Panc1 (cell line): ENCODE measurements around the gene POLR1E. TPM values are rescaled to one million over a fixed set of nuclear protein-coding genes. Genes with fewer than 3 reads are reported as not detected.

Experiments used
- ATAC-seq: fragments of 200-7000 bp; cut with Tn5 transposase; 2 replicates; pipeline ENCODE4 v1.9.1; 2020; ENCODE audit warnings: mild to moderate bottlenecking, moderate library complexity
- BruUV-seq: library from RNA; stranded (reverse); fragments of 400-500 nt; replicated peaks from 2 replicates; lab custom pipeline; 2021; lab: Mats Ljungman, UMichigan
- CTCF ChIA-PET: fragments of 300-600 bp; sonication (Branson Sonifier 250); formaldehyde crosslinking; loops from one replicate; lab custom pipeline; 2022; ENCODE audit warnings: antibody characterized with exemption; lab: Charles Lee
- POLR2A ChIA-PET: fragments of 300-600 bp; sonication (Branson Sonifier 250); formaldehyde crosslinking; loops from one replicate; lab custom pipeline; 2022; ENCODE audit warnings: antibody characterized with exemption; lab: Charles Lee
- DNase-seq: peaks from one replicate; pipeline ENCODE4 v3.0.0-alpha.2; 2010; ENCODE audit warnings: low read depth, low spot score
- H3K27ac ChIP-seq: 2 replicates; pipeline ENCODE4 v1.5.1; 2011; ENCODE audit warnings: mild to moderate bottlenecking, low read length, inconsistent platforms
- H3K27me3 ChIP-seq: fragments of 200-500 bp; sonication (Bioruptor generic); 2 replicates; pipeline ENCODE4 v1.6.0; 2014; ENCODE audit warnings: low read length, inconsistent platforms; ENCODE audit not compliant: control insufficient read depth, insufficient read depth
- H3K36me3 ChIP-seq: fragments of 200-500 bp; sonication (Bioruptor generic); 2 replicates; pipeline ENCODE4 v1.5.1; 2014; ENCODE audit warnings: inconsistent platforms, mild to moderate bottlenecking, low read length, moderate library complexity; ENCODE audit not compliant: control insufficient read depth, insufficient read depth
- H3K4me1 ChIP-seq: 2 replicates; pipeline ENCODE4 v1.5.1; 2011; ENCODE audit warnings: inconsistent platforms, mild to moderate bottlenecking, low read length, moderate library complexity; ENCODE audit not compliant: control insufficient read depth, insufficient read depth
- H3K4me3 ChIP-seq, 2 experiments: 2 replicates each; pipeline ENCODE4 v1.5.1; 2011 to 2012; ENCODE audit warnings: low read depth in 2 of 2, low read length in 2 of 2, mild to moderate bottlenecking in 2 of 2, inconsistent platforms in 1 of 2, moderate library complexity in 1 of 2
- H3K9me3 ChIP-seq: fragments of 200-500 bp; sonication (Bioruptor generic); 2 replicates; pipeline ENCODE4 v1.5.1; 2014; ENCODE audit warnings: low read depth, mild to moderate bottlenecking, inconsistent platforms, low read length, moderate library complexity; ENCODE audit not compliant: control insufficient read depth, insufficient read depth
- POLR2AphosphoS5 ChIP-seq: IDR thresholded peaks from 2 replicates; pipeline ENCODE4 v1.6.1; 2012; ENCODE audit warnings: mild to moderate bottlenecking, low read depth, low read length, moderate library complexity
- SIN3A ChIP-seq: IDR thresholded peaks from 2 replicates; pipeline ENCODE4 v1.6.1; 2012; ENCODE audit warnings: low read depth, mild to moderate bottlenecking, low read length, moderate library complexity, borderline replicate concordance; ENCODE audit not compliant: insufficient read depth
- TCF7L2 ChIP-seq: IDR thresholded peaks from 2 replicates; pipeline ENCODE4 v1.6.1; 2011; ENCODE audit warnings: mild to moderate bottlenecking, low read depth, low read length, inconsistent platforms
- in situ Hi-C: cut with HindIII; loops from 2 replicates; pipeline ENCODE4 v1.10.0; 2016; ENCODE audit warnings: low sequenced_read_pairs, low pct_unique_long_range_greater_than_20kb
- intact Hi-C: fragments of 100-400 bp; cut with micrococcal nuclease; formaldehyde crosslinking; loops from one replicate; pipeline ENCODE4 v1.10.0; 2022; ENCODE audit not compliant: unreplicated experiment
- total RNA-seq: library from RNA; stranded (reverse); gene quantifications from one replicate; pipeline ENCODE4 v1.2.1, GENCODE V29; 2021; ENCODE audit not compliant: unreplicated experiment
- TF ChIP-seq, protein P1 (sequence below): fragments of 450-650 bp; IDR thresholded peaks from 2 replicates; pipeline ENCODE4 v1.5.1; 2017; ENCODE audit warnings: mild to moderate bottlenecking
- TF ChIP-seq, protein P2 (sequence below), 2 experiments: IDR thresholded peaks; 2 replicates each; pipeline ENCODE4 v1.6.1; 2011 to 2012; ENCODE audit warnings: low read depth in 2 of 2, control low read depth in 1 of 2, low read length in 1 of 2, mild to moderate bottlenecking in 1 of 2, moderate library complexity in 1 of 2; ENCODE audit not compliant: insufficient read depth in 1 of 2

The POLR1E gene
- total RNA-seq, 1 experiment from 2014 or later: 93.8 TPM

DNA sequence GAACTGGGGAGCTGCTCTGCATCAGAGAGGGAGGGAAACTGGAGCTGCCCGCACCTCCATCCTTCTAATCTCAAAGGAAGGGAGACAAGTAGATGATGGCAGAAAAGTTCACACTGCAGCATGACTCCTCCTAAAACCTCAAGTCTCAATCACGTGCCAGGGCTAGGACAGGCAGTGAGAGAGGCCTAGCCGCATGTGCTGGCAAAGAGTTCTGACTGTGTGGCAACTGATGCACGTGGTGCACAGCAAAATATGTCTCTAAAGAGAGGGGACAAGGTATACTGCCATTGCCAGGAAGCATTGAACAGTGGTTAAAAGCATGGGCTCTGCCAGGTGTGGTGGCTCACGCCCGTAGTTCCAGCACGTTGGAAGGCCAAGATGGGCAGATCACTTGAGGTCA, 52.4 kb downstream of the POLR1E start:
- no peak for ATAC-seq
- ChIA-PET POLR2A (interaction anchor here (0.6 kb wide), 1 partner anchor 19 kb away, joined by 16 read pairs; no protein-coding TSS in a partner anchor), CTCF (no interaction called here)

DNA sequence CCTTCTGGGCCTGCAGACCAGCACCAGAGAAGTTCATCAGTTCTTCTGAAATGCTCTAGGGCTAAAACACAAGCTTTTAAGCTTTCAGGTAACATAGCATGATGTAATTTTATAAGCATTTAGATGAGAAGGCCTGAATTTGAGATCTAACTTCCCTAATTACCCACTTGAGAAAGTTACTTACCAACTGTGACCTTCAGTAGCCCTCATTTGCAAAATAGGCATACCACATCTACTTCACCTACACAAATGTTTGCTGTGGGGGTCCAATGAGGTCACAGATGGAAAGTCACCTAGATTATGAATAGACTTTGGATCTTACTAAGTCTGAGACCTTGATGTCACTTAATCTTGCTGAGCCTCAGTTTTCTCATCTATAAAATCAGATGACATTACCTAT, 53.9 kb downstream of the POLR1E start:
- ATAC-seq (no peak), DNase-seq (no peak)
- H3K4me1 ChIP-seq: no peaks in the 10 kb centered on the region
- no TSS peak for BruUV-seq
- no peaks in the 10 kb centered on the region for H3K9me3 ChIP-seq
- no peaks in the 10 kb centered on the region for H3K27me3 ChIP-seq
- H3K36me3 ChIP-seq: peaks cover 3% of the 10 kb centered on the region; the same call in 1 of the 2 replicates
- TF ChIP-seq POLR2AphosphoS5: no peak
- TF ChIP-seq, protein P1, sequence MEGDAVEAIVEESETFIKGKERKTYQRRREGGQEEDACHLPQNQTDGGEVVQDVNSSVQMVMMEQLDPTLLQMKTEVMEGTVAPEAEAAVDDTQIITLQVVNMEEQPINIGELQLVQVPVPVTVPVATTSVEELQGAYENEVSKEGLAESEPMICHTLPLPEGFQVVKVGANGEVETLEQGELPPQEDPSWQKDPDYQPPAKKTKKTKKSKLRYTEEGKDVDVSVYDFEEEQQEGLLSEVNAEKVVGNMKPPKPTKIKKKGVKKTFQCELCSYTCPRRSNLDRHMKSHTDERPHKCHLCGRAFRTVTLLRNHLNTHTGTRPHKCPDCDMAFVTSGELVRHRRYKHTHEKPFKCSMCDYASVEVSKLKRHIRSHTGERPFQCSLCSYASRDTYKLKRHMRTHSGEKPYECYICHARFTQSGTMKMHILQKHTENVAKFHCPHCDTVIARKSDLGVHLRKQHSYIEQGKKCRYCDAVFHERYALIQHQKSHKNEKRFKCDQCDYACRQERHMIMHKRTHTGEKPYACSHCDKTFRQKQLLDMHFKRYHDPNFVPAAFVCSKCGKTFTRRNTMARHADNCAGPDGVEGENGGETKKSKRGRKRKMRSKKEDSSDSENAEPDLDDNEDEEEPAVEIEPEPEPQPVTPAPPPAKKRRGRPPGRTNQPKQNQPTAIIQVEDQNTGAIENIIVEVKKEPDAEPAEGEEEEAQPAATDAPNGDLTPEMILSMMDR: no peak
- TF ChIP-seq TCF7L2: no peak
- TF ChIP-seq, protein P2, sequence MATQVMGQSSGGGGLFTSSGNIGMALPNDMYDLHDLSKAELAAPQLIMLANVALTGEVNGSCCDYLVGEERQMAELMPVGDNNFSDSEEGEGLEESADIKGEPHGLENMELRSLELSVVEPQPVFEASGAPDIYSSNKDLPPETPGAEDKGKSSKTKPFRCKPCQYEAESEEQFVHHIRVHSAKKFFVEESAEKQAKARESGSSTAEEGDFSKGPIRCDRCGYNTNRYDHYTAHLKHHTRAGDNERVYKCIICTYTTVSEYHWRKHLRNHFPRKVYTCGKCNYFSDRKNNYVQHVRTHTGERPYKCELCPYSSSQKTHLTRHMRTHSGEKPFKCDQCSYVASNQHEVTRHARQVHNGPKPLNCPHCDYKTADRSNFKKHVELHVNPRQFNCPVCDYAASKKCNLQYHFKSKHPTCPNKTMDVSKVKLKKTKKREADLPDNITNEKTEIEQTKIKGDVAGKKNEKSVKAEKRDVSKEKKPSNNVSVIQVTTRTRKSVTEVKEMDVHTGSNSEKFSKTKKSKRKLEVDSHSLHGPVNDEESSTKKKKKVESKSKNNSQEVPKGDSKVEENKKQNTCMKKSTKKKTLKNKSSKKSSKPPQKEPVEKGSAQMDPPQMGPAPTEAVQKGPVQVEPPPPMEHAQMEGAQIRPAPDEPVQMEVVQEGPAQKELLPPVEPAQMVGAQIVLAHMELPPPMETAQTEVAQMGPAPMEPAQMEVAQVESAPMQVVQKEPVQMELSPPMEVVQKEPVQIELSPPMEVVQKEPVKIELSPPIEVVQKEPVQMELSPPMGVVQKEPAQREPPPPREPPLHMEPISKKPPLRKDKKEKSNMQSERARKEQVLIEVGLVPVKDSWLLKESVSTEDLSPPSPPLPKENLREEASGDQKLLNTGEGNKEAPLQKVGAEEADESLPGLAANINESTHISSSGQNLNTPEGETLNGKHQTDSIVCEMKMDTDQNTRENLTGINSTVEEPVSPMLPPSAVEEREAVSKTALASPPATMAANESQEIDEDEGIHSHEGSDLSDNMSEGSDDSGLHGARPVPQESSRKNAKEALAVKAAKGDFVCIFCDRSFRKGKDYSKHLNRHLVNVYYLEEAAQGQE (IDR thresholded peaks at IDR 0.05; ENCODE audit: insufficient read depth in 1 of 2, low read depth in 2 of 2, low read length in 1 of 2): no peak
- TF ChIP-seq SIN3A: no peak
- no peak overlapping the region for H3K4me3 ChIP-seq
- POLR2A ChIA-PET: no interaction called here
- H3K27ac ChIP-seq: no peak overlapping the region
- intact Hi-C loops: no loop called here
- in situ Hi-C loops: no loop called here
- CTCF ChIA-PET: no interaction called here

More for the DNA sequence above, 52.4 kb downstream of the POLR1E start:
- H3K4me3 ChIP-seq: no peak overlapping the region
- H3K9me3 ChIP-seq: no peaks in the 10 kb centered on the region
- H3K27ac ChIP-seq: no peak overlapping the region
- no TSS peak for BruUV-seq
- no peak for DNase-seq
- intact Hi-C loops: no loop called here
- no peaks in the 10 kb centered on the region for H3K4me1 ChIP-seq
- peaks cover 3% of the 10 kb centered on the region; the same call in 1 of the 2 replicates for H3K36me3 ChIP-seq
- H3K27me3 ChIP-seq: no peaks in the 10 kb centered on the region
- TF ChIP-seq, protein P2 (IDR thresholded peaks at IDR 0.05; ENCODE audit: insufficient read depth in 1 of 2, low read depth in 2 of 2, low read length in 1 of 2): no peak
- TF ChIP-seq, protein P1: no peak
- TF ChIP-seq TCF7L2 (no peak), POLR2AphosphoS5 (no peak), SIN3A (no peak)
- in situ Hi-C loops: no loop called here
